NT2/D1 (cell line): Measurements from ENCODE around the gene ZNF544.

Experiments used
- SUZ12 ChIP-seq: IDR thresholded peaks from 2 replicates; pipeline ENCODE4 v1.6.1; 2011; ENCODE audit not compliant: insufficient read length, insufficient read depth; ENCODE audit errors: extremely low read depth
- YY1 ChIP-seq: IDR thresholded peaks from 2 replicates; pipeline ENCODE4 v1.6.1; 2011; ENCODE audit not compliant: insufficient read length, insufficient read depth

GRCh38 chr19:58305065-58305931 is 76.6 kb downstream of the ZNF544 start, which contains the start of gene ERVK3-1:
- TF ChIP-seq YY1, result peak; percentile 53
- TF ChIP-seq SUZ12, result no peak
